Activated CD4-positive, alpha-beta T cell treated with anti-CD3 and anti-CD28 coated beads for 1 hour (primary cell): ENCODE results near the gene EDEM1.

Experiments
- DNase-seq: peaks from one replicate; pipeline ENCODE4 v3.0.0-alpha.2; 2020

Gene EDEM1

DNA sequence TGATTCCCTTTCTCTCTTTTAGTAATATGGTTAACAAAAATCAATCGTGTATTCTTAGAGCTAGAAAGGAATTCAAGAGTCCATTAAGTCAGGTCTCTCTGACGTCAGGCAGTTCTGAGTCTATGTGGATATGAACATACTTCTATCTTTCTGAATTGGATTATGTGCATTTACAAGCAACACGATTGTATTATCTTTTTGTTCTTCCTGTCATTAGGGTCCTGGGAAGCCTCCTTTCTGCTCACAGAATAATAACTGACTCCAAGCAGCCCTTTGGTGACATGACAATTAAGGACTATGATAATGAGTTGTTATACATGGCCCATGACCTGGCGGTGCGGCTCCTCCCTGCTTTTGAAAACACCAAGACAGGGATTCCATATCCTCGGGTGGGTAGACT is 14.0 kb downstream of the EDEM1 start:
- DNase-seq, result no peak

DNA sequence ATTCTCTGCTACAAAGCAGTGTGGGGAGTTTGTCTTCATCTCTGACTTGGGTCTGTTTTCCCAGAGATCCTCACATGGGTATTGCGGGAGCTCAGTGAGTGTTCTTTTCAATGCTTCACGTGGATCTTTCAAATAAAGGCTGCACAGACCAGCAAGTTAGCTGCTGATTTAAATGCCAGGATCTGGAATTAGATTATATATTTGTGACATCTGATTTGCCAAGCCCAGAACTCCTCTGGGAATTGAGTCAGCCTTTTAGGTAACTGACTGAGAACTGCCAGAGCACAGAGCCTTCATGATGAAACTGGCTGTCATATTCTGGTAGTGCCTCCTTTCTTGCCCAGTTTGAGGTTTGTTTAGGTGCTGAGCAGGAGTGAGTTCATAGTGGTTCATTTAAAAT is 14.7 kb downstream of the EDEM1 start:
- no peak for DNase-seq

DNA sequence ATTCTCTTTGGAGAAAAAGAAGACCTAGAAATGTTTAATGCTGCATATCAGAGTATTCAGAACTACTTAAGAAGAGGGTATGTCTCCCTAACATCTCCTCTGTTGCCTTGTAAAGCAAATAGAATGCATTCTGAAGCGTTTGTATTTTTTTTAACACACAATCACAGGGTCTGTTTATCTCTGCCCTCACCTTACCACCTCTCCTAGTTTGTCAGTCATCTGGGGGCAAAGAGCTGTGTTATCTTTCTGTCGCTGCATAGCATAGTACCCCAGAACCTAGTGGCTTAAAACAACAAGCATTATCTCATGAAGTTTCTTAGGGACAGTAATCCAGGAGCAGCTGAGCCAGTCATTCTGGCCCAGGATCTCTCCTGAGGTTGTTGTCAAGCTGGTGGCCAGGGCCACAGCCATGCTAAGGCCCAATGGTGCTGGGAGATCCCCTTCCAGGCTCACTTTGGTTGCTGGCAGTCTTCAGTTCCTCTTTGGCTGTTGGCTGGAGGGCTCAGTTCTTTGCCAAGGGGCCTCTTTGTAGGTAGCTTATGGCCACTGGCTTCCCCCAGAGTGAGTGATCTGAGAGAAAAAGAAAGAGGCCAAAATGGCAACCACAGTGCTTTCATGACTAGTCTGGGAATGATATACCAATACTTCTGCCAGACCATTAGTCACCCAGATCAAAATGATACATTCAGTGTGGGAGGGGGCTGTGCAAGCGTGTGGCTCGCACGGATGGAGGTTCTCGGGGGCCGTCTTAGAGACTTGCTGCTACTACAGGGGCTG is 17.8 kb downstream of the EDEM1 start:
- DNase-seq, result no peak

DNA sequence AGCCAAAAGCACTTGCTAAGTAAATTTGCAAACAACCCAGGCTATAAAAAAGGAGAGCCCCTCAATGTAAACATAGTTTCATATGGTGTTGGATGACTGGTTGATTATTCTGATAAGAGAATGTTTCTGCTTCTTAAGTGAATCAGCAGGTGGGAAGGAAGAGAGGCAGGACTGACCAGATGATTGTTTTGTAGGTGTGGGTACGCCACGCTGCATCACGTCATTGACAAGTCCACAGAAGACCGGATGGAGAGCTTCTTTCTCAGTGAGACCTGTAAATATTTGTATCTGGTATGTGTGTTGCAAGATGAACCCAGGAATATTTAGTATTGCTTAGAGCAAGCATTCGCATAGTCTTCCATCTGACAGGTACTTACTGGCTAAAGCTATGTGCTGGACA is 23.4 kb downstream of the EDEM1 start:
- no peak for DNase-seq

DNA sequence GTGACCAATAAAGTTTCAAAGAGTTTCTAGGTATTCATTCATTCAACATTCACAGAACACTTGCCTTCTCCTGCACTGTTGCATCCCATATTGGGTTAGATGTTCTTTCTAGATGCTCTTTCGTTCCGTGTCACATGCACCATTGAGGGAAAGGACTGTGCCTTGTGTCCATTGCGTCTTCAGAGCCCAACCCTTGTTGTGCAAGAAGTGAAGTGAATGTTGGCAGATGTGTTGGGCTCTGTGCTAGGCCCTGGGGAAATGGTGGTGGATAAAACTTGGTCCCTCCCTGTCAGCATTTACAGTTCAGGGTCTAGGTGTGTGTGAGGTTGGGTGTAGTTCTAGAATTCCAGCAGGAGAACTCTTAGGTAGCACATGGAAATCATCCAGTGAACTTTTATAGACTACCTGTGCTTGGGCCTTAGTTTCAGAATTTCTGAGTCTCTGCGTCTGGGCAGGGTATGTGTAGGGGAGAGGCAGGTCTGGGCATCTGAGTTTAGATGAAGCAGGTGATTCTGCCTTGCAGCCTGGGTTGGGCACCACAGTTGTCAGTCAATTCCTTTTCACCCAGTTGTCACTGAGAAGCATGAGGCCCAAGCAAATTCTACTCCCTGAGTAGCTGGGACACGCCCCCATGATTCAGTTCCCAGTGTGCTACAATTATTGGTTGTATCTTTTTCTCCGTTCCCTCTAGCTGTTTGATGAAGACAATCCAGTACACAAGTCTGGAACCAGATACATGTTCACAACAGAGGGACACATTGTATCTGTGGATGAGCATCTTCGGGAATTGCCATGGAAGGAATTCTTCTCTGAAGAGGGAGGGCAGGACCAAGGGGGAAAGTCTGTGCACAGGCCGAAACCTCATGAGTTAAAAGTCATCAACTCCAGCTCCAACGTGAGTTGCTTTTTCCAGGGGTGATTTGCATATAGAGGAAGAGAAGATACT is 25.4 kb downstream of the EDEM1 start:
- DNase-seq, result no peak

DNA sequence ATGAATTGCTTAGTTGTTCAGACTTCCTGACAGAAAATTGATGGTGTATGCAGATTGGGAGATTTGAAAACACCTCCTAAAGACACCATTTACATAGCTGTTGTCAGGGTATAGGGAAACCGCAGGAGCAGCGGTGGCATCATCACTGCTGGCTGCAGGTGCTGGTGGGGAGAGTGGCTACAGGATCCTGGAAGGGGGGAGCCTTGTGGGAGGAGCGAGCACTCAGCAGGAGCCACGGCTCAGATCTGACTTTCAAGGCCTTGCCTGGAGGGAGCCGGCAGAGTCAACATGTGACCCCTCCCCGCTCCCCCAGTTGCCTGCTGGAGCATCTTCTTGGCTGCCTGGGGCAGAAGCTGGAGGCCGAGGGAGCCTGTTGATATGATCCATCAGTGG is 26.1 kb downstream of the EDEM1 start:
- no peak for DNase-seq

DNA sequence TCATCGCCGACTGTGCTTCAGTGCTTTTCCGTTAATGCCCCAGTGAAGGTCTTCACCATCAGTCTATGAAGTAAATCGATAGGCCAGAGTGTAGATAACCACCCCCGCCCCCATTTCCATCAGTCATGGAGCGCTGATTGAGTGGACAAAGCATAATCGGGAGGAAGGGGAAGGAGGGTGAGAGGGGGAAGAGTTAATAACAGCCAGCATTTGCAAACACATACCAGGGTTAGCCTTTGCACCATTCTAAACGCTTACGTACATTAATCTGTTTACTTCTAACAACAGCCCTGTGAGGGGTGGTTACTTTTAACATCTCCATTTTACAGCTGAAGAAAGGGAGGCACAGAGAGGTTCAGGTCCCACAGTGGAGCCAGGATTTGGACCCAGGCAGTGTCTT is 26.8 kb downstream of the EDEM1 start:
- no peak for DNase-seq

DNA sequence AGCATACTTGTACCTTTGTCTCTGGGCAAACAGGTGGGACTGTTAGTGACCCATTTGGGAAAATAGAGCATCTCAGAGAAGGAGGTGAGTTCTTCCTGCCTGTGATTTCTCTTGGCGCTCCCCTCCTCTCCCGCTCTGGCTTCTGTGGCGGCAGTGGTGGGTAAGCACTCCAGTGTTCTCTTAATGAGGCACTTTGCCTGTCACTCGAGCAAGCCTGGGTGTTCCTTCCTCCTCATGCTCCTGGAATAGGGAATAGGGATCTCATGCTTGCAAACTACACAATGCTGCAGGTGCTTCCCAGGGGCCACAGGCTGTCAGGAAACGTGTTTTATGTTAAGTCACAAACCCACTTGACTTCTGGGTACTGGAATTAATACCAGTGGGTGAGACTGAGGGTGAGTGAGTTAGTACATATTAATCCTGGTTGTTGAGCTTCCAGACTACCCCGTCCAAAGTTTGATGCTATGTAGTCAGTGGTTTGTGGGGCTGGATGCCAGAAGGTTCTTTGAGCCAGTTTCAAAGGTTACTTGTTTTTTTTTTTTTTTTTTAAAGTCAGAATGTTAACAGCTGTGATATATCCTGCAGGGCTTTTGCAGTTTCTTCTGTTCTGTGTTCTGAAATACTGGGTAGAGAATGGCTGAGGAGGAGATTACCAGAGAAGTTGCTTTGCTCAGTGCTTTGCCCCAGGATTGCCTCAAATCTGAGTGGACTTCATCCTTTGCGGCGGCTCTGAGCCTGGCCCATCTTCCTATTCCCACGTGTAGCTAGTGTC is 30.5 kb downstream of the EDEM1 start:
- DNase-seq, result no peak

DNA sequence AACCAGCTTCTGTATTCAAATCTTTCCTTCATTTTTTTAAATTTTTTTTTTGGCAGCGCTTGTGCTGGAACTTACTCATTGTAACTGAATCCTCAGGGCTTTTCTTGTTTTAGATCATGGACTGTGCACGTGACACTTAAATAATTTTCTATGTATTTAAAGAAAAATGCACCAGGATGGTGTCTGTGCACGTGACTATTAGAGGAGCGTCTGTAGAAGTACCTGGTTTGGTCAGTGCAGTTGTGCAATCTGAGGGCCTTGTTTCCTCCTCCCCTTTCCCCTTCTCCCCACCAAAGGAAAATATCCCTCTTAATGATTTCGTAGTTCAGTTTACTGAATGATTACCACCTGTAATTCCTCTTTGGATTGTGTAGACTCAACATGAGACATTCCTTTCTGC is 31.3 kb downstream of the EDEM1 start:
- DNase-seq, result no peak

DNA sequence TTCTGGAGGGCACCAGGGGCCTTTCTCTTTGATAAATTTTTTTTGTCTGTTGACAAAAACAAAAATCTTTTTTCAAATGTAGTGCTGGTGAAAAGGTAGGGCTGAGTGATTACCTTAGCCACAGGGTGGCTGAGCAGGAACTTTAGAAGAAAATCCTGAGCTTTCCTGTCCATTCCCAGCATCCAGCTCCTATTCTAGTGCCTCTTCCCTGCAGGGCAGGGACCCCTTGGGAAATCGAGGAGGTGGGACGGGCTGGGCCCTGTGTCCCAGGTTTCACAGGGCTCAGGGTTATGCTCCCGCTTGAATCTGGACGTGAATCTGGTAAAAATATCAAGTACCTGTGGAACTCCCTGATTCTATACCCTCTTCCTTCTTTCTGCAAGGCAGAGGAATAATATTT is 31.7 kb downstream of the EDEM1 start:
- no peak for DNase-seq

DNA sequence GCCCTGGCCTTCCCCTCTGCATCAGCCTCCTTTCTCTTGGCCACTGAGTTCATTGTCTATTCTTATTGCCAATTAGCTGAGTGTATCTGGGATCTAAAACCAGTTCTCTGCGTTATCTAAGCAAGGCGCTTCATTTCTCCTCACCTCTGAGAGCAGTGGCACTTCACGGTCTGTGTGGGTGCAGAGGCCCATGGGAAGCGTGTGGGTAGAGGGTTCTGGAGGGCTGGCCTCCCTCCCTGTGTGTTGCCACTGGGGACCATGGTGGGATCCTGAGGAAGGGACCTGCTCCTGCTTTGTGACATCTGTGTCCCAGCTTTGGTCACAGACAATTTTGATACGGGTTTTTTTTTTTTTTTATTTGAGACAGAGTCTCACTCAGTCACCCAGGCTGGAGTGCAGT is 32.7 kb downstream of the EDEM1 start:
- DNase-seq, result no peak

DNA sequence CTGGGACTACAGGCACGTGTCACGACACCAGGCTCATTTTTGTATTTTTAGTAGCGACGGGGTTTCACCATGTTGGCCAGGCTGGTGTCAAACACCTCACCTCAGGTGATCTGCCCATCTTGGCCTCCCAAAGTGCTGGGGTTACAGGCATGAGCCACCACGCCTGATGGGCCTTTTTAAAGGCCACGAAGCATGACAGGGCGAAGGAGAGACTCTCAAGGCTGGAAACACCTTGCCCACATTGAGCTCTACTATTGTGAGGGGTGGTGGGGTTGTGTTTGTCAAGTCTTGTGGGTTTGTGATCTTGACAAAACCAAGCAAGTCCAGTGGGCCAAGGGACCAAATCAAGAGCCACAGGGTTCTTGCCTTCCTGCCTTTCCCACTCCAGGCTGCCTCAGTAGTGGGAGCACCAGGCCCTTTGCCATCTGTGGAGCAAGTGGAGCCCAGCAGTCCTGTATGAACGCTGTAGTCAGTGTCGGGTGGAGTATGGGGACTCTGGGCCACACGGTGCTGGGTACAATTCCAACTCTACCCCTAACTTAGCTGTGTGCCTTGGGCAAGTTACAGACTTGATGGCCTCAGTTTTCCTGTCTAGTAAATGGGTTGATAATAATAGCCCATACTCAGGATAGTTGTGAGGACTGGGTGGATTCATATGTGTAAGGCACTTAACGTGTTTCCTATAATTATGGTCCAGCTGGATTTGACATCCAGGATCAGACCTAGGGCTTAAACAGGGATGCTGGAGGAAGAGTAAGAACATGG is 33.3 kb downstream of the EDEM1 start:
- no peak for DNase-seq

DNA sequence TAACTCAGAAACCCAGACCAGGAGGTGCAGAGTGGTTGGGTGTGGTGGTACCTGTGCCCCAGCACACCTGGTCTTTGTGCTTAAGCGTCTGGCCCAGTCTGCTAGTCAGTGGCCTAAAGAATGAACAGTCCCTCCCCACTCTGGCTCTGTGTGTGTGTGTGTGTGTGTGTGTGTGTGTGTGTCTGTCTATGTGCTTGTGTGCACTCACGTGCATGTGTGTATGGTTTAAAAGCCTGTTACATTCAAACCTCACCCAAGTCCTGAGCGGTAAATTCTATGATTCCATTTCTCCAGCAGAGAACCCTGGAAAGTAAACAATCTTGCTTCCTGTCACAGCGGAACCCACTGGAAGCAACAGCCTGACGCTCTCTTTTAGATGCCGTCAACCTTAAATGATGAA is 34.2 kb downstream of the EDEM1 start:
- no peak for DNase-seq

DNA sequence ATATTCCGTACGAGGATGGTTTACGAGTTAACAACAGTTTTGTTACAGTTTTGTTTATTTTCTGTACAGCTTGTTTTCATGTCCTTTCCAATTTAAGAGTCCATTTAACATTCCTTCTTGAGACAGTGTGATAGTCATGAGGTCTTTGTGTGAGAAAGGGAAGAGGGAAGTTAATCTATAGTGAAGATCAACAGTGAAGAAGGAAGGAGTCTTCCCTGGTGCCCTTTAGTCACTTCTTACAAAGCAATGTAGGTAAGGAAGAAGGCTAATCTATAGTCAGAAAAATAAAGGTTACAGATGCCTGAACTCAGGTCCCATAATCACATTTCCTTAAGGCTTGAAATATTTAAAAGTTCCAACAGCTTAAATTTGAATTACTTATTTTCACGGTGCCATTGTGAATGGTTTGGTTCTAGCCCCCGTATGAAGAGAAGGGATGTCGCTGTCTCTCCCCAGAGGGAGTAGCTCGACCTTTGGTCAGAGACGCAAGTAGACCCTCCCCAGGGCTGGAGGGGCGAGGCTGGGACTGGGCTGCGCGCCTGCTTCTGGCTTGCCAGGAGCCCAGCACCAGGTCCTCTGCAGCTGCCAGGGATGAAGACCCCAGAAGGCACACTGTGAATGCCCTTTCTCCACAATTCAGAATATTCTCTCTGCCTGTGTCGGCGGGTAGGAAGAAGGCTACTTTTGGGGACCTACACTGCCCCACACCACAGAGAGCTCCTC is 34.9 kb downstream of the EDEM1 start:
- no peak for DNase-seq

DNA sequence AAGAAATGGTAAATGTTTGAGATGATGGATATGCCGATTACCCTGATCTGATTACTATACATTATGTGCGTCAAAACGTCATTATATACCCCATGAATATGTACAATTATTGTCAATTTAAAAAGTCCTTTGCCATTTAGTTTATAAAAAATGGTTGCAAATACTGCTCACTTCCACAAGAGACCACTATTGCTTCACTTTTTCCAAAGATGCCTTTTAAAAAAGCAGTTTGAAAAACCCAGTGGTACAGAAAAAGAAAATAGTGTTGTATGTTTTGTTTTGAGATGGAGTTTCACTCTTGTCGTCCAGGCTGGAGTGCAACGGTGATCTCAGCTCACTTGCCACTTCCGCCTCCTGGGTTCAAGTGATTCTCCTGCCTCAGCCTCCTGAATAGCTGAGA is 39.3 kb downstream of the EDEM1 start:
- DNase-seq, result no peak

DNA sequence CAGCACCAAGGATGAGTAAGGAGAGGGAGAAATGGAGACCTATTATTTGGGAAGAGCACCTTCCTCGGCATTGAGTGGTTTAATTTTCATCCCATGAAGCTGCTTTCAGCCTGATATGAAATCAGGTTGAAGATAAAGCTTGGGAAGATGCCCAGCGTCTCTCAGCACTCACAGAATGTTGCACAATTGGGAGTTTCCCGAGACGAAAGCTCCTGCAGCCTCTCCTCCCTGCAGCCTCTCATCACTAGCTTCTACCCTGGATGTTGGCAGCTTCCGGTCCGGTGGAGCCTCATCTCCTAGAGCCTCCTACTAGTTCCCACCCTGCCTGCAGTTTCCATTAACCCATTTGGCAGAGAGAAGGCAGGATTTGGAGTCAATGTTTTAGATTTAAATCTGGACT is 40.3 kb downstream of the EDEM1 start:
- DNase-seq, result no peak

DNA sequence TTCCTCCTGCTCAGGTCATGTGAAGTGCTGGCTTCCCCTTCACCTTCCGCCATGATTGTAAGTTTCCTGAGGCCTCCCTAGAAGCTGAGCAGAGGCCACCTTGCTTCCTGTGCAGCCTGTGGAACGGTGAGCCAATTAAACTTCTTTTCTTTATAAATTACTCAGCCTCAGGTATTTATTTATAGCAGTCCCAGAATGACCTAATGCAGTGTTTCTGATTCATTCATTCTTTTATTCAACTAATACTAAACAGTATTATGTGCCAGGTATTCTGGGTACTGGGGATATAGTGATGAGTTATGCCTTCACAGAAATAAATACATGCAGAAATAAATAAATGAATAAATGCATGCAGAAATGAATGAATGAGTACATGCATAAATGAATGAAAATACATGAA is 41.9 kb downstream of the EDEM1 start:
- no peak for DNase-seq

DNA sequence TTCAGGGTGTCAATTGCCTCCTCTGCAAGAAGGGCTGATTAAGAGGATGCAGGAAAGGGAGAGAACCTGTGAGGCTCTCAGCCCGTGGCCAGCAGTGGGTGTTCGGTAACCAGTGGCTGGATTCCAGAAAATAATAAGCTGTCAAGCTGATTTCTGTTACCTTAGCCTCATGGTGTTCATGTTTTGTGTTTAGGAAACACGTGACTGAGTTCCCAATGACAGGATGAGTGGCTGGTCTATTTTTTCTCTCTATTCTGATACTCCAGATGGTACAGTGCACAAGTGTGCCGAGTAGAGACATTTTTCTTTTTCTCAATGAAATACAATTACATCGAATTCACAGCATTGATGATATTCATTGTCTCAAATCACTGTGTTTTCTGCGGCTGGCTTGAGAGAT is 43.6 kb downstream of the EDEM1 start:
- no peak for DNase-seq

DNA sequence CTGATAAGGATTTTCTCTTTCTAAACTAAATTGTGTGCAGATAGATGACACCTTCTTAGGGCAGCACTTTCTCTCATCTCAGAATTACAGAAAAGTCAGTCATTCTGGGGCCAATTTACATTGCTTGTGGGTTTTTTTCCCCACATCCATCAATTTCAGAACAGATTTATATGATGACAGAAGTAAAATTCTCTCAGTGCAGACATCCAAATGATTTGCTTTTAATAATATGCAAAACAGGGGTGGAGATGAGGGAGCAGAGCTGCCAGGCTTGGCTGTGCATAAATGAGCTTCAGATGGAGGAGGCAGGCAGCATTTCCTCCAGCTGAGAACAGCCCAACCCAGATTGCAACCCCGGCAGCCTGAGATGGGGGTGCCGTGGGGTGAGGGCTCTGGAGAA is 44.0 kb downstream of the EDEM1 start:
- DNase-seq, result no peak

DNA sequence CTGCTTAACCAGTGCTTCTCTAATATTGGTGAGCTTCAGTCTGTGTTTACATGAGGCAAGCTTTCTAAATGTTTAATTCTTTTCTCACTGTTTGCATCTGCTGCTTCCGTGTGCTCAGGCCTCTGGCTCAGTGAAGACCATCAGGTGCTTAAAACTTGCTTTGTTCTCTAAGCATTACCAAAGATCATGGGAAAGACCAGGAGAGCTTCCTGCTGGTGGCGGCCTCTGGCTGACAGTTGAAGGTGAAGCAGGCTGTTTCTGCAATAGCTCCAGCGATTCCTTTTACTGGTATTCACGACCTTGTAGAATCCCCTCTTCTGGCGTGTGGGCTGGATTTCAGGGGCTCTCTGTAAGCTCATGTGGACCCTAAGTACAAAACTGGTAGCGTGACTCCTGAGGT is 45.1 kb downstream of the EDEM1 start:
- no peak for DNase-seq

DNA sequence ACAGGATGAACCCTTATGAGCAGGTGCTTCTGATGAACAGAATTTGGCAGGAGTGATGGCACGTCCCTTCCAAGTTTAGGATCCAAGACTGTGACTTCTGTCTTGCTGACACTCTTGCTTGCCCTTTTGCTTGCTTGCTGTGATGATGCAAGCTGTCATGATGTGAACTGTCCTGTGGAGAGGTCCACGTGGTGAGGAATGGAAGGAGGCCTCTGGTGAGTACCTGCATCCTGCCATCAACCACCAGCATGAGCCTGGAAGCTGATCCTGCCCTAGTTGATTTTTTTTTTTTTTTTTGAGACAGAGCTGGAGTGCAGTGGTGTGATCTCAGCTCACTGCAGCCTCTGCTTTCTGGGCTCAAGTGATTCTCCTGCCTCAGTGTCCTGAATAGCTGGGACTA is 45.5 kb downstream of the EDEM1 start:
- no peak for DNase-seq

DNA sequence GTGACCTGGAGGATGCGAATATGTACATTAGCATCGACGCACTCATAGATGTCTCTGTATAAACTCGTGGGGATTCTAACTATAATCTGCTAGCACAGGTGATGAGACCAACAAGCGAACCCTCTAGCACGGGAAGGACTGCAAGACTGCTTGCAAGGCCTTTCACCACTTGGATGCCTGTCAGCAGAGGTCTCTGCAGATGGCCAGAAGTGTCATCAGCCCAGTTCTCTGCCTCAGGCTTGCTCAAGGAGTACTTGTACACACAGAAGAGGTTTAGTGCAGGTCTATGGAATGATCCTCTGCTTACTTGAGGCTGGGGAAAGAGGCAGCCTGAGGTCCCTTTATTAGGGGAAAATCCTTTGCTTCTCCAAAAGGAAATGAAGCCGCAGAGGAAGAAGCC is 48.1 kb downstream of the EDEM1 start:
- no peak for DNase-seq
